Endometrium (tissue), 2 donors: ENCODE results near the gene DELE1.

Experiments used
- FAIRE-seq: peaks from 2 replicates; lab custom pipeline; 2012; peaks lifted over from hg19 to GRCh38; lab: Jason Lieb, UNC
- donor health status: control.
- donor health status: control.

DELE1 gene

DNA sequence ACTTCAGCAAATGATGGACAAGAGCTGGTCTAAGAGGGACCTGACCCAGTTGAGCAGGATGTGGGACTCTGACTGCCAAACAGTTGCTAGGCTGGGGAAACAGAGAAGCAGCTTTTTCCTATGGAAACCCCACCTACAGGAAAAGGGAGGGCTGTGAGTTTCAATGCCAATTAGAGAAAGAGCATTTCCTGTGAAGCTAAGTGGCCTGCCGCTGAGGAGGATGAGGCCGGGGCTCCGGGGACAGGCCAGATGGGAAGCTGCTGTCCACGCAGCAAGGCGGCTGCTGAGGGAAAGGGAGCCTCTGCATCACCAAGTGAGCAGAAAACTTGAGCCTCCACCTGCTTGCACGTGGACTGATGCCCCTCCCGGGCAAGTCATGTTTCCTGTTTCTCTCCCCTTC, 34.4 kb downstream of the DELE1 start, which contains the start of gene PCDH12:
Gene PCDH12 (minus strand): TSS at position 90 of the 400 bp plus-strand sequence. CDS start 351 bp downstream, outside the sequence.
- FAIRE-seq, result no peak

DNA sequence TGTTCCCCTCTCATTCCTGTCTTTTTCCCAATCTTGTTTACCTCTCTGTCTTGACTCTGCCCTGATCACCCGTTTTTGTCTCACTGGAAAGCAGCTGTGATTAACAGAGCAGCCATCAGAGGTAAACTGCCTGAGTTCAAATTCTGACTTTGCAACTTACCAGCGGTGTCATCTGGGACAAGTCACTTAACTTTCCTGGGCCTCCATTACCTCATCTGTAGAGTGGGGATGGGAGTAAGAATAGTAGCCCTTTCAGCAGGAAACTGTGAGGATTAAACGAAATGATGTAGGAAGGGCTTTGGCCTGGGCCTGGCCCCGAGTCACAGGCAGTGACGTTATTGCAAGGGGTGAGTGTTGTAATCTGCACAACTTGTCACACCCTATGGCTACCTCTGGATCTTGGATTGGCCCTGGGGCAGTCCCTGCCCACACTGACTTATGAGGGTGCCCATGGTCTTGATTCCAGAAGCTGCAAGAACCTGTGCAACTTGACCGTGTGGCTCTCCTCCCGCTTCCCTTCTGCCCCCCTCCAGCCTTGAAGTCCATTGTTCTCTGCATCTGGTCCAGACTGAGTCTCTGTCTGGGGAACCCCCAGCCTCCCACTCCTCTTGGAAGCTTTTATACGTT, 35.0 kb downstream of the DELE1 start:
- no peak for FAIRE-seq

DNA sequence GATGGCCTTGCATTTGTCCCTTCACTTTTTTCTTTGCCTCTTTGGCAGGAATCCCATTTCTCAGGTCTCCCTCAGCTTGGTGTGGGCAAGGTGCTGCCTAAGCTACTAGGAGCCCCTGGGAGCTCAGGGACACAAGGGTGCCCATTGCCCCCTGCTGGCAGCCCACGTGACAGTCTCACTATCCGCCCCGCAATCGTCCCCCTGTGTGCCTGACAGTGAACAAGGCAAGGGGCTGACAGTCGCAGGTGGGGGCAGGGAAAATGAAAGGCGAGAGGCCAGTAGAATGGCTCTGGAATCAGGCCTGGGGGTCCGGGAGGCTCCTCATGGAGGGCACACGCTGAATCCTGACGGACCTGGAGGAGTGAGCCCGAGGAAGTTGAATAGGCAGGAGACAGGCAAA, 36.3 kb downstream of the DELE1 start:
- no peak for FAIRE-seq

DNA sequence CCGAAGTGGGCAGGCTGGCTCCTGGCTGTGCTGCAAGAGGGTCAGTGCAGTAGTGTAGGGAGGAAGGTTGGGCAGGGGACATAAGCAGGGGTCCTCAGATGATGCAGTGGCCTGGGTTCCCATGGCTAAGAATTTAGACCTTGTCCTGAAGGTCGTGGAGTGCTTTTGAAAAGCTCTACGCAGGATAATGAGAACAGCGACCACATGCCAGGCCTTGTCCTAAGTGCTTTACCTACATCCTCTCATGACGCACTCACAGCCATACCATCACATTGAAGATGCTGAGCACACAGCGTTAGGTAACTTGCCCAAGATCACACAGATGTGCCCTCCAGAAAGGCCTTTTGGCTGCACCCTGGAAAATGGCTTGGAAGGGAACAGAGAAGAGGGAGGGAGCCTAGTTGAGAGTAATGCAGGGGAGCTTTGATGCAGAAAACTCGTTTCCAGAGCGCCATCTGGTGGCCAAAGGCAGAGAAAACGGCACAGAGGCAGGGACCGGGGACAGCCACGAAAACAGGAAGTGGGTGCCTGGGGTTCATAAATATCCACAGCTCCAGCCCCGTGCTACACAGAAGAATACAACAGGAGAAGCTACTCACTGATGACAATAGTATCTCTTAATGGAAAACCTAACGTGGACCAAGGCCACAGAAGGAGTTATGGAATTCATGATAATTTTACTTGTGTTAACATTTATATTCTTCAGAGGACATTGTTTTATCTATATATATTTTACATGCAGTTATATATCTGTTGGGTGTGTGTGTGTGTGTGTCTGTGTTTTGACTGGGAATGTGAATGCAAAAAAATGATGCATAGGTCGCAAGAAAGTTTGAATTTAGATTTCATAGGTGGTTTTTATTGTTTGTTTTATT, 37.0 kb downstream of the DELE1 start:
- FAIRE-seq, result peak; percentile 41

DNA sequence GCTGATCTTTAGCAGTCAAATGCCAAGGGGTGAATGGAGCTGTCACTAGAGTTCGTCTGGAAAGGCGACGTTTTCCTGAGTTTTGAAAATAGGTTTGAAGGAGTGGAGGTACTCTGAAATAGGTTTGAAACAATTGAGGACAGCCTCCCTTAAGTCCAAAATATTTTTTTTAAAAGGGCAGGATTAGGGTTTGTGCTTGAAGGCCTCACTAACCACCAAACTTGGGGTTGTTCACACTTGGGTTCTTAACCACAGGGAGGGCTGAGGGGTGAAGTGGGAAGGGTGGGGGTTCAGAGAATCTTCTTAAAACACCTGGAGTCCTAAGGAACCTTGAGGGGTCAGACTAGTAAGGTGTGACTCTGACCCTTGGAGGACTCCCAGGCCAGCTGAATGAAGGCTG, 37.8 kb downstream of the DELE1 start:
- no peak for FAIRE-seq

DNA sequence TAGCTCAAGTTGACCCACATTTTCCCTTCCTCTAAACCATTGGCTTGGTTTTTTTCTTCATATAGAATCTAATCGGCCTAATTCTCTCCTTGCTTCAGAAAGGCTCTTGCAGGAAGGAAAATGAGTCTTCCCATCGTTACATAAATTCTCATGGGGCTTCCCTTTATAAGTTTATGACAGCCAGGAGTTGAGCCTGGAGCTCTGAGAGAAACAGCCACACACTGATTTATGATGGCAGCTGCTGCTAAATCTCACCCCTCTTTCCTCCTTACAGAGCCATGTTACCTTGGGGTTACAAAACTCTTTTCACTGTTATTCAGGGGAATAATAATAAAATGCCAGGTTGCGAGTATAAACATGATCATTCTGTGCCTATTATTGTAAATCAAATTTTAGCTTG, 40.0 kb downstream of the DELE1 start:
- no peak for FAIRE-seq

DNA sequence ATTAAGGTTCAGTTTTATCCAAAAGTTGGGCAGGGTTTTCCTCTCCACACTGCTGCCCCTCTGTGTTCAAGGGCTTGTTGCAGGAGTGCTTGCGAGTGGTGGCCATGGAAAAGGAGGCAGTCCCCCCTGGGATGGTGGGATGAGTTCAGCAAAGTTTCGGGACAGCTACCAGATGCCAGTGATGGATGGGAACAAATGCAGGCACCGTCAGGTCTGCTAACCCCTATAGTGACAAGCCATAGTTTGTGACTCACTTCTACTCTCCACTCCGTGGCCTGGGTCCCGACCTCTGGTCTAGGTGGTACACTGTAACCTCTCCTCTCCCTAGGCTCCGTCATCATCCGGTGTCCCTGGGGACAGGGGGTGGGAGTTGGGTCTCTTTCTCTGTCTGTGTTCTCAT, 41.4 kb downstream of the DELE1 start:
- FAIRE-seq, result no peak

DNA sequence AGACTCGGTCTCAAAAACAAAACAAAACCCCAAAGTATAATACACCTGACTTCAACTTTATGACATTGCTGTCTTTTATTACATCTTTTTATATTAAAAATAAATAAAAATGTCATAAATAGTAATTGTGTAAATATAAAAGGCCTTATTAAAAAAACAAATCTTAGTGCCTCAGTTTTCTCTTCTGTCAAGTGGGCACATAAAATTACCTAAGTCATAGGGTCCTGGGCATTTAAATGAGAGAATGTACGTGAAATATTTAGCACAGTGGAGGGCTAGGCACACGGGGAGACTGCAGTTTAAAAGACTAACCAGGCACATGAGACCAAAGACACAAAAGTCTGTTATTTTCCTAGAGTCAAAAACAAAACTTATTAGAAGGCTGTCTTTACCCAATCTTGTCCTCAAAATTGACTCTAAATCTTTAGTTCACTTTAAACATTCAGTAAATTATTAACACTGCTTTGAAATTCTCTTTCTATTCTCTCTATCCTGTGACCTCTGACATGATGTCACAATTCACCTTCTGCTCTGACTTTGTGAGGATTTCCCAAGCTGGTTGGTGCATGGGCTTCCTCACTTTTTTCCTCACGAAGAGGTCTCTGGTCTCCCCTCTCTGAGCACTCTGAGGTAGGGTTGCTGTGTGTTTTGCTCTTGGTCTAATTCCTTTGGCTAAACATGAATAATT, 42.7 kb downstream of the DELE1 start:
- FAIRE-seq, result no peak

DNA sequence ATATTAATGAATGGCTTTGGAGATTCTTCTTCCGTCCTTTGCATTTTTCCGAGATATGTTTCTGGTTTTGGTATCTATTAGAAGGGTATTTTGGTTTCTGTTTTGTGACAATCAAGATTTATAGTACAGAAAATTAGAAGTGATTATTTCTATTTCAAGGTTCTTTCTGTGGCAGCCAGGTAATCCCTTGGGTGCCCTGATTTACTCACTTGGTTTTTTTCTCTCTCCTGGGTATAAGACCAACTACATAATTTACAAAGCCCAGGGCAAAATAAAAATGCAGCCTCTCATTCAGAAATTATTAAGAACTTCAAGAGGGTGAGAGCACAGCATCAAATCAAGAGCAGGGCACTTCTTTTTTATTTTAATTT, 43.3 kb downstream of the DELE1 start:
- FAIRE-seq, result no peak

DNA sequence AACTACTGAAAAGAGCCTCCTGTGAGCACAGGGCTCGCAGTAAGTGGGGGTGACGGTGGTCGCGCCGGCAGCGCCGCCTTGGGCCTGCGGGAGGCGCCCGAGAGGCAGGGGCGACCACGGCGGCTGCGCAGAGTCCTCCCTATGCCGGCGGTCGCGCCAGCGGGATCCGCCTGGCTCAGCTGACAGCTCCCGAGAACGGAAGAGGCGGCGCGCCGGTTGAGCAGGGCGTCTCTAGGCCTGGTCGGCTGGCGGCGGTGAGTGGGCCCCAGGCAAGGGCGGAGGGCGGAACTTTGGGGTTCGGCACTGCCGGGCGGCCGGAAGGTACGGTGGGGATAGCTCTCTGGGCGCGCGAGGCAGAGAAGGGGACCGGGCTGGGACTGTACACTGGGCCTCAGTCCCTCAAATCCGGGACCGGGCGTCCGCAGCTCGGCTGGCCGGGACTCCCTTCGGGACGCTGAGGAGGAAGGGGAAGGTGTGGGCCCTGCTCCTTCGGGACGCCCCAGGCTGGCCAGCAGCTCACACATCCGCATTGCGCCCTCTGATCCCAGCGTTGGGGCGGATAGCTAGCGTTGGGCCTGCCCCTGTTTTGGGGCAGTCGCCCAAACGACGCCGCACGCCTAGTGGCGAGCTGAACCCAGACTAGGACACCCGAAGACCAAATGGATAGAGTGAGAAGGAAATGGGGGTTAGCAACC, 45.4 kb downstream of the DELE1 start, which contains the start of gene RNF14:
Gene RNF14 (plus strand): TSS at position 192 of the 695 bp plus-strand sequence. CDS start 4,484 bp downstream, outside the sequence.
- no peak for FAIRE-seq

DNA sequence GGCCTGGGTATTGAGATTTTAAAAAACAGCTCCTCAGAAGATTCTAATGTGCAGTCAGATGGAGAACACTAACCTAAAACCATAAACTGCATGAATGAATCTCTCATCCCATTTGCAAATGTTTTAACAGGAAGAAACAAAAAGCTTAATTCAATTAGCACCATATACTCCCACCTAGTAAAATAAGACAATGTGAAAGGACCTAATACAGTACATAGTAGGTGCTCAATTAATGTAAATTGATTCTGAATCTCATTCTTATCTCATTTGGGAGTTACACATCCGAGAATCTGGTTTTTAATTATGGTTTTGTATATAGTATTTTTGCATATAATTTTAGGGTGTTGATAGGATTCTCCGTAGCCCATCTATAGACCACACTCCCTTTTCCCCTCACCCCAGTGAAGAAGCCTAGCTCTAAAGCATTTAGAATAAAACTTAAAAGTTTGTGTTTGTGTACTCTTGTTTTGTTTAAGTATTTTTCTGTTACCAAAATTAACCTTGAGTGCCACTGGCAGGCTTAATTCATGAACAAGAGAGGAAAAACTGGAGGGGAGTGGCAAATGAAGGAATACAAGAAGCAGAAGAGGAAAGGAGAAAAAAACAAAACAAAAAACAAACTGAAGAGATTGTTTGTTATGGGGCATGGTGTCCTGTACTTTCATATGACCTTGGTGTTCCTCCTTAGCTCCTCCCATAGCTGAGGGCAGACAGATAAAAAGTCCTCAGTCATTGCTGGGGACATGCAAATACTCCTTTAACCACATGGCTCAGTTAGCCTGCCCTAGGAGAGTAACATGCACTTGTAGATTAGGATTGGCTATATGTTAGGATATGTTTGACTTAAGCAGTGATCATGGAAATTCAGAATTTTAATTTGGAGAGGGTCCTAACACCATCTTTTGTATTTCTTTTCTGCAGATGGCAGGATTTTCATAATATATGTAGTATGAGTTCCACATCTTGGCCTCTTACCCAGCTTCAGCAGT, 46.4 kb downstream of the DELE1 start:
- FAIRE-seq, result peak; percentile 21

DNA sequence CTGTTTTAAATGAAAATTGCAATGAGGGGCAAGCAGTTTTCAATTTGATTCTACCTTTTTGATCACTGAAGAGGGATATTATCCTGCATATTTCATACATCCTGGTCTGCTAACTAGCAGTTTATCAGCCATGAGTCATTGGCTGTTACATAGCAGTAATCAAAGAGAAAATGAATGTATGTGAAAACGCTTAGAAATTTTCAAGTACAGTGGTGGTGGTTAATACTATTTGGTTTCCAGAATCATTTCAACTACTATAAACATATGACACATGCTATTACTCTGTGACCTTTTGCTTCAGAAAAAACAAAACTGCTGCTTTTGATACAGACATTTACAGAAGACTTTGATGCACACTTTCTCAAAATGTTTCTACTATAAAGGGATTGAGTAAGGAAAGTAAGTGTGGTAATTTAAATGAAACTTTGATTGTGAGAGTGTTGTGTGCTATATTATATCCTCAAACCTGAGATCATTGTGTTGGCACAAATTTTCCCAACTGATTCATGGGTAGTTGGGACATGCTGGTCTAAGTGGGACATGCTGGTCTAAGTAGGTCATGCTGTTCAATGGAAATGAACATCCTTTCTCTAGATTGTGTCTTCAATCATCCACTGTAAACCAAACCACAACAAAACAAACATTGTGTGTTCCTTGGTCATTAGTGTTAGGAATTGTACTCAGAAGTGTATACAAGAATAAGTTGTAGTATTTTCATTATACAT, 50.4 kb downstream of the DELE1 start:
- no peak for FAIRE-seq

DNA sequence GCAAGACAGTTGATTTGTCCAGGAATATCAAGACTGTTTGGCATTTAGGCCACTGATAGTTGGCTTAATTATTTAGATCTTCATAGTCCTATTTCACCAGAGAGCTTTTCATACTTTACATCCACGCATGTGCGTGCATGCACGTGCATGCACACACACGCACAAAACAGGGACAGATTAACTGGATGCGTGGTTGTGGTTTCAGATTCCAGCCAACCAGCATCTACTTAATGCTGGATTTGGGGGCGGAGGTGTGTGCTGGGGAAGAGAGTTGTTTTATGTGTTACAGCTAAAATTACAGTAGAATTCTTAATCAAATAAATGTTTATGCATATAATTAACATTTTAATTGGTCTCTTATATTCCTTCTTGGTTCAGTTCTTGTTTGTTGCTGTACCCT, 52.5 kb downstream of the DELE1 start:
- no peak for FAIRE-seq

DNA sequence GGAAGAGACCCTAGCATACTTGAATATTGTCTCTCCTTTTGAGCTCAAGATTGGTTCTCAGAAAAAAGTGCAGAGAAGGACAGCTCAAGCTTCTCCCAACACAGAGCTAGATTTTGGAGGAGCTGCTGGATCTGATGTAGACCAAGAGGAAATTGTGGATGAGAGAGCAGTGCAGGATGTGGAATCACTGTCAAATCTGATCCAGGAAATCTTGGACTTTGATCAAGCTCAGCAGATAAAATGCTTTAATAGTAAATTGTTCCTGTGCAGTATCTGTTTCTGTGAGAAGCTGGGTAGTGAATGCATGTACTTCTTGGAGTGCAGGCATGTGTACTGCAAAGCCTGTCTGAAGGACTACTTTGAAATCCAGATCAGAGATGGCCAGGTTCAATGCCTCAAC, 54.7 kb downstream of the DELE1 start:
- no peak for FAIRE-seq

DNA sequence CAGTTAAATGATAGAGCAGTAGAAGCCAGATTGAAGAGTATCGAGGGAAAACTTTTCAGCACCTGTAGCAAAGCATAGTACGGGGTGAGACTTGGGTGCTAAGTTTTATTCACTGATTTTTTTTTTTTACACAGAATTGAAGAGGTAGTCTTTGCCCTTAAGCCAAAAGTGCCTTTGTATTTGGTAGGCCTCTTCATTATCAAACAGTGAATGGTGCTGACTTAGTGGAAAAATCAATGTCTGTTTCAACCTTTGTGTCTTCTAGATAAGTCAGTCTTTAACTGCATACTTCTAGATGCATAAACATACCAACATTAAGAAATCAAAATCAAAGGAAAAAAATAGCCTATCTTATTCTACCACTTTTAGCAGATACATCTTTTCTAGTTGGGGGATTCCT, 59.0 kb downstream of the DELE1 start:
- no peak for FAIRE-seq

DNA sequence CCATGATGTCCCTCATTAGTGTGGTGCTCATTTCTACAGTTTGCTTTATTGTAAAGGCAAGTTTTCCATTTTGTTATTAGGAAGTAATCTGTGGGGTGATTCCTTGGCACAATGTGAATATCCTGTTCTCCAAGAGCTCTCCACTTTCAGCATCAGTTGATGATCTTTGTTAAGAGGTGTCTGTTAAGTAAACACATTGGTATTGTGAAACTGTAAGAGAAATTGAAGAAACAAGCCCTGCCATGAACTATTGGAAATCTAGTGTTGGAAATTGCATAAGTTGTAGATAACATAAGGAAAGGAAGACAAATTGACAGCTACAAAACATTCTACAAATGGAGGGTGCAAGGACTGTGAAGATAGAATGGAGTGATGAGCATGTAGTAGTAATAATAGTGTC, 62.4 kb downstream of the DELE1 start:
- FAIRE-seq, result no peak

DNA sequence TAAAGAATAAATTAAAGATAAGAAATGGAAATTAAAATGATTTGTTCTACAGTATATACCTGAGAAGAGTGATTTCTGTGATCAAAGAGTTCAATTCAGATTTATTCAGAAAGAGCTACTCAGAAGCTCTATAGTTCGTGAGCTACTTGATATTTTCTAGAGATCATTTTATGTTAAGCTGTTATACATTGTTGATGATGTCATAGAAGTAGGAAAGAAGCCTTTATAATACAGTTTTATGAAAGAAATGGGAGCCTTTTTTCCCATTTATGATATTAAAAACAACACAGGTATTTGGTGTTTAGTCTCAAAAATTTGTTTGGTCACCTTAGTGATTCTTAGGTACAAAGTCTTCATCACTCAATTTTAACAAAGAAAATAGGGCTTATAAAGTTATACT, 66.0 kb downstream of the DELE1 start:
- no peak for FAIRE-seq
